Loucy (cell line): Measurements from ENCODE around the gene SIDT2.

Source experiments
- EZH2phosphoT487 ChIP-seq: fragments of 200-600 bp; IDR thresholded peaks from 2 replicates; pipeline ENCODE4 v1.6.1; 2018; ENCODE audit warnings: antibody characterized with exemption, mild to moderate bottlenecking, moderate library complexity, borderline replicate concordance
- TF ChIP-seq, protein P1 (sequence below): fragments of 200-600 bp; sonication (generic); conservative IDR thresholded peaks from 2 replicates; pipeline ENCODE4 v1.5.1; 2014; ENCODE audit warnings: mild to moderate bottlenecking, antibody characterized with exemption, low read length

DNA sequence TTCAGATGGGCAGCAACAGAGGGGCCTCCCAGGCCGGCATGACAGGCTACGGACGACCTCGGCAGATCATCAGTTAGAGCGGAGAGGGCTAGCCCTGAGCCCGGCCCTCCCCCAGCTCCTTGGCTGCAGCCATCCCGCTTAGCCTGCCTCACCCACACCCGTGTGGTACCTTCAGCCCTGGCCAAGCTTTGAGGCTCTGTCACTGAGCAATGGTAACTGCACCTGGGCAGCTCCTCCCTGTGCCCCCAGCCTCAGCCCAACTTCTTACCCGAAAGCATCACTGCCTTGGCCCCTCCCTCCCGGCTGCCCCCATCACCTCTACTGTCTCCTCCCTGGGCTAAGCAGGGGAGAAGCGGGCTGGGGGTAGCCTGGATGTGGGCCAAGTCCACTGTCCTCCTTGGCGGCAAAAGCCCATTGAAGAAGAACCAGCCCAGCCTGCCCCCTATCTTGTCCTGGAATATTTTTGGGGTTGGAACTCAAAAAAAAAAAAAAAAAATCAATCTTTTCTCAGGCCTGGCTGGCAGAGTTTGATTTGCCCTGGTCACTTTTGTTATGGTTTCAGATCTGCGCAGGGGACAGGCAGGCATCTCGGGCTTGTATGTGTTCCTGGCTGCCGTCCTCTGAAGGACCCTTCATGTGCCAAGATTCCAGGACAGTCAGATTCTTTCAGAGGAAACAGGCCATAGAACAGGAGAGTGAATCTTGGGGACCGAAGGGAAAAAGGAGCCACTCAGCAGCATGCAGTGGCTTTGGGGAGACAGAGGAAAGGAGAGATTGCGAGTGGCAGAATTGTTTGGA lies 25.9 kb downstream of the SIDT2 start:
- TF ChIP-seq, protein P1, sequence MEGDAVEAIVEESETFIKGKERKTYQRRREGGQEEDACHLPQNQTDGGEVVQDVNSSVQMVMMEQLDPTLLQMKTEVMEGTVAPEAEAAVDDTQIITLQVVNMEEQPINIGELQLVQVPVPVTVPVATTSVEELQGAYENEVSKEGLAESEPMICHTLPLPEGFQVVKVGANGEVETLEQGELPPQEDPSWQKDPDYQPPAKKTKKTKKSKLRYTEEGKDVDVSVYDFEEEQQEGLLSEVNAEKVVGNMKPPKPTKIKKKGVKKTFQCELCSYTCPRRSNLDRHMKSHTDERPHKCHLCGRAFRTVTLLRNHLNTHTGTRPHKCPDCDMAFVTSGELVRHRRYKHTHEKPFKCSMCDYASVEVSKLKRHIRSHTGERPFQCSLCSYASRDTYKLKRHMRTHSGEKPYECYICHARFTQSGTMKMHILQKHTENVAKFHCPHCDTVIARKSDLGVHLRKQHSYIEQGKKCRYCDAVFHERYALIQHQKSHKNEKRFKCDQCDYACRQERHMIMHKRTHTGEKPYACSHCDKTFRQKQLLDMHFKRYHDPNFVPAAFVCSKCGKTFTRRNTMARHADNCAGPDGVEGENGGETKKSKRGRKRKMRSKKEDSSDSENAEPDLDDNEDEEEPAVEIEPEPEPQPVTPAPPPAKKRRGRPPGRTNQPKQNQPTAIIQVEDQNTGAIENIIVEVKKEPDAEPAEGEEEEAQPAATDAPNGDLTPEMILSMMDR, result no peak
- TF ChIP-seq EZH2phosphoT487, result no peak
